H1 (cell line): ENCODE measurements around the gene MIS18BP1. TPM values are rescaled to one million over a fixed set of nuclear protein-coding genes. Genes with fewer than 3 reads are reported as not detected.

Source experiments
- CTCF ChIA-PET: fragments of 300-600 bp; sonication (Branson Sonifier 250); formaldehyde crosslinking; loops from one replicate; lab custom pipeline; 2021; ENCODE audit not compliant: partially characterized antibody; lab: Charles Lee
- POLR2A ChIA-PET: fragments of 300-600 bp; sonication (Branson Sonifier 250); formaldehyde crosslinking; loops from one replicate; lab custom pipeline; 2021; ENCODE audit warnings: inconsistent platforms; ENCODE audit not compliant: partially characterized antibody; lab: Charles Lee
- DNase-seq, 2 experiments: peaks; one replicate each; pipeline versions ENCODE4 v3.0.0 to v3.0.0-alpha.2; 2010 to 2022; ENCODE audit warnings: low spot score in 2 of 2, low read depth in 1 of 2, mixed read lengths in 1 of 2
- FAIRE-seq: peaks from 2 replicates; lab custom pipeline; 2011; peaks lifted over from hg19 to GRCh38; lab: Jason Lieb, UNC
- H2AFZ ChIP-seq: 2 replicates; pipeline ENCODE4 v1.8.1; 2012; ENCODE audit warnings: low read length, inconsistent platforms
- H2AK5ac ChIP-seq: 2 replicates; pipeline ENCODE4 v1.6.1; 2013; ENCODE audit warnings: low read depth, low read length
- H2BK120ac ChIP-seq: replicated peaks from 2 replicates; pipeline ENCODE3; 2013; ENCODE audit warnings: low read depth, low read length, inconsistent platforms
- H2BK12ac ChIP-seq: 2 replicates; pipeline ENCODE4 v1.6.1; 2013; ENCODE audit warnings: low read depth, low read length
- H2BK15ac ChIP-seq: 2 replicates; pipeline ENCODE4 v1.6.1; 2013; ENCODE audit warnings: low read length
- H2BK20ac ChIP-seq: 2 replicates; pipeline ENCODE4 v1.6.1; 2013; ENCODE audit warnings: low read length
- H2BK5ac ChIP-seq: 2 replicates; pipeline ENCODE4 v1.6.1; 2013; ENCODE audit warnings: low read depth, low read length
- H3K14ac ChIP-seq: 2 replicates; pipeline ENCODE4 v1.6.1; 2013; ENCODE audit warnings: inconsistent platforms; ENCODE audit not compliant: insufficient read length
- H3K18ac ChIP-seq: 2 replicates; pipeline ENCODE4 v1.6.1; 2013; ENCODE audit warnings: low read length; ENCODE audit errors: extremely low read depth
- H3K23ac ChIP-seq: 2 replicates; pipeline ENCODE4 v1.6.1; 2013; ENCODE audit warnings: inconsistent platforms; ENCODE audit not compliant: insufficient read length
- H3K23me2 ChIP-seq: 2 replicates; pipeline ENCODE4 v1.6.1; 2013; ENCODE audit warnings: low read depth, low read length
- H3K27ac ChIP-seq: 2 replicates; pipeline ENCODE4 v1.6.1; 2011; ENCODE audit warnings: low read depth, low read length, inconsistent platforms
- H3K27me3 ChIP-seq, 4 experiments: replicated peaks in 1 of 4; 1 replicate in 1 of 4; 2 replicates in 3 of 4; pipeline versions ENCODE4 v1.6.1 to v1.8.1; 2011 to 2013; ENCODE audit warnings: low read length in 3 of 4, mild to moderate bottlenecking in 3 of 4, inconsistent platforms in 2 of 4, mixed read lengths in 2 of 4, moderate library complexity in 1 of 4; ENCODE audit not compliant: control insufficient read depth in 3 of 4, insufficient read depth in 3 of 4; ENCODE audit errors: extremely low read depth in 1 of 4
- H3K36me3 ChIP-seq, 4 experiments: 2 replicates each; pipeline versions ENCODE4 v1.6.1 to v1.8.1; 2011 to 2013; ENCODE audit warnings: mild to moderate bottlenecking in 4 of 4, low read length in 3 of 4, moderate library complexity in 2 of 4, control low read depth in 1 of 4, inconsistent platforms in 1 of 4; ENCODE audit not compliant: insufficient read depth in 4 of 4, control insufficient read depth in 2 of 4
- H3K4ac ChIP-seq: replicated peaks from 2 replicates; pipeline ENCODE3; 2013; ENCODE audit warnings: low read length, low read depth, mixed read lengths, inconsistent platforms; ENCODE audit not compliant: insufficient read length
- H3K4me1 ChIP-seq, 4 experiments: replicated peaks in 1 of 4; 1 replicate in 1 of 4; 2 replicates in 3 of 4; pipeline versions ENCODE4 v1.6.1 to v1.8.1; 2011 to 2013; ENCODE audit warnings: low read length in 3 of 4, inconsistent platforms in 2 of 4, mixed read lengths in 1 of 4; ENCODE audit not compliant: insufficient read depth in 4 of 4, control insufficient read depth in 3 of 4
- H3K4me2 ChIP-seq, 2 experiments: 2 replicates each; pipeline versions ENCODE4 v1.6.1 to v1.8.1; 2011 to 2013; ENCODE audit warnings: low read depth in 2 of 2, low read length in 2 of 2, control low read depth in 1 of 2, inconsistent platforms in 1 of 2, mild to moderate bottlenecking in 1 of 2; ENCODE audit not compliant: insufficient read depth in 1 of 2
- H3K4me3 ChIP-seq, 4 experiments: fragments of 200-600, 300-600 bp in 1 of 4; sonication (generic), shearing (Covaris generic), sonication (Bioruptor Twin) in 1 of 4; 2 replicates each; pipeline versions ENCODE4 v1.5.1 to v1.8.1; 2011 to 2016; ENCODE audit warnings: low read length in 4 of 4, low read depth in 3 of 4, control low read depth in 2 of 4, inconsistent platforms in 2 of 4, mild to moderate bottlenecking in 2 of 4, mixed read lengths in 1 of 4, moderate library complexity in 1 of 4; ENCODE audit not compliant: insufficient read depth in 2 of 4; ENCODE audit errors: extremely low read depth in 1 of 4
- H3K56ac ChIP-seq: replicated peaks from 2 replicates; pipeline ENCODE3; 2013; ENCODE audit warnings: low read depth, mild to moderate bottlenecking, mixed read lengths, low read length, inconsistent platforms; ENCODE audit not compliant: insufficient read length
- H3K79me1 ChIP-seq: 2 replicates; pipeline ENCODE4 v1.6.1; 2013; ENCODE audit warnings: low read depth, low read length, control low read depth
- H3K79me2 ChIP-seq, 2 experiments: 2 replicates each; pipeline versions ENCODE4 v1.6.1 to v1.8.1; 2012 to 2013; ENCODE audit warnings: low read length in 2 of 2, mild to moderate bottlenecking in 2 of 2, inconsistent platforms in 1 of 2; ENCODE audit not compliant: insufficient read depth in 2 of 2, control insufficient read depth in 1 of 2
- H3K9ac ChIP-seq, 4 experiments: replicated peaks in 1 of 4; 1 replicate in 1 of 4; 2 replicates in 3 of 4; pipeline versions ENCODE4 v1.6.1 to v1.8.1; 2011 to 2013; ENCODE audit warnings: low read depth in 3 of 4, low read length in 3 of 4, control low read depth in 2 of 4, mild to moderate bottlenecking in 2 of 4, moderate library complexity in 2 of 4, inconsistent platforms in 1 of 4; ENCODE audit errors: extremely low read depth in 1 of 4
- H3K9me3 ChIP-seq, 2 experiments: 2 replicates each; pipeline versions ENCODE4 v1.6.1 to v1.8.1; 2012 to 2013; ENCODE audit warnings: mild to moderate bottlenecking in 2 of 2, moderate library complexity in 2 of 2, control low read depth in 1 of 2, inconsistent platforms in 1 of 2, low read depth in 1 of 2, low read length in 1 of 2, mixed read lengths in 1 of 2; ENCODE audit not compliant: insufficient read depth in 2 of 2
- H4K20me1 ChIP-seq, 2 experiments: replicated peaks in 1 of 2; 2 replicates each; pipeline versions ENCODE3 to v1.8.1; 2011 to 2013; ENCODE audit warnings: inconsistent platforms in 2 of 2, low read length in 2 of 2, mild to moderate bottlenecking in 1 of 2; ENCODE audit not compliant: insufficient read depth in 2 of 2, control insufficient read depth in 1 of 2
- H4K5ac ChIP-seq: 2 replicates; pipeline ENCODE4 v1.6.1; 2013; ENCODE audit warnings: low read length, low read depth, mixed read lengths, inconsistent platforms; ENCODE audit not compliant: insufficient read length
- H4K8ac ChIP-seq: 2 replicates; pipeline ENCODE4 v1.8.0; 2013; ENCODE audit warnings: mild to moderate bottlenecking, moderate library complexity, low read length, inconsistent platforms; ENCODE audit not compliant: insufficient read depth; ENCODE audit errors: extremely low read depth
- H4K91ac ChIP-seq: replicated peaks from 2 replicates; pipeline ENCODE3; 2013; ENCODE audit warnings: low read length, mixed read lengths, inconsistent platforms; ENCODE audit not compliant: insufficient read length
- CTCF ChIP-seq, 3 experiments: IDR thresholded peaks; 1 replicate in 2 of 3; 2 replicates in 1 of 3; pipeline versions ENCODE4 v1.5.1 to v1.6.1; 2011; ENCODE audit warnings: low read length in 3 of 3, mild to moderate bottlenecking in 3 of 3, inconsistent platforms in 2 of 3, low read depth in 1 of 3, moderate library complexity in 1 of 3; ENCODE audit not compliant: insufficient read depth in 1 of 3; ENCODE audit errors: control extremely low read depth in 1 of 3
- E2F6 ChIP-seq: IDR thresholded peaks from 2 replicates; pipeline ENCODE4 v1.6.1; 2012; ENCODE audit warnings: inconsistent platforms
- EGR1 ChIP-seq: IDR thresholded peaks from 2 replicates; pipeline ENCODE4 v1.6.1; 2011; ENCODE audit warnings: low read depth, low read length, borderline replicate concordance
- GTF2F1 ChIP-seq: IDR thresholded peaks from 2 replicates; pipeline ENCODE4 v1.6.1; 2012; ENCODE audit warnings: low read depth, low read length, improper control_type of control experiment, borderline replicate concordance
- PHF8 ChIP-seq: fragments of 200-600 bp; sonication (generic); conservative IDR thresholded peaks from 2 replicates; pipeline ENCODE4 v1.7.1; 2012; ENCODE audit warnings: low read depth, mild to moderate bottlenecking, inconsistent platforms, low read length, moderate library complexity
- RAD21 ChIP-seq, 2 experiments: IDR thresholded peaks in 1 of 2; conservative IDR thresholded peaks in 1 of 2; 2 replicates each; pipeline ENCODE4 v1.6.1; 2011; ENCODE audit warnings: low read depth in 2 of 2, low read length in 2 of 2, improper control_type of control experiment in 1 of 2, inconsistent platforms in 1 of 2, mild to moderate bottlenecking in 1 of 2, moderate library complexity in 1 of 2
- RXRA ChIP-seq: IDR thresholded peaks from 2 replicates; pipeline ENCODE4 v1.6.1; 2011; ENCODE audit warnings: low read depth, mild to moderate bottlenecking, low read length, moderate library complexity; ENCODE audit not compliant: insufficient read depth
- SIRT6 ChIP-seq: IDR thresholded peaks from one replicate; pipeline ENCODE4 v1.7.1; 2012; ENCODE audit warnings: low read length, inconsistent platforms
- SIX5 ChIP-seq: IDR thresholded peaks from 2 replicates; pipeline ENCODE4 v1.6.1; 2011; ENCODE audit warnings: mild to moderate bottlenecking, low read depth, low read length
- ZNF274 ChIP-seq: IDR thresholded peaks from 2 replicates; pipeline ENCODE4 v1.7.0; 2012; ENCODE audit warnings: low read length, borderline replicate concordance; ENCODE audit errors: extremely low read depth
- WGBS, 2 experiments: shearing (Covaris generic) in 1 of 2; methylation state at CpG; one replicate each; pipeline versions ENCODE4 v1.1.6 to v1.1.7; 2013 to 2015; ENCODE audit warnings: low lambda C conversion rate in 2 of 2, mixed read lengths in 2 of 2, inconsistent platforms in 1 of 2, low coverage in 1 of 2, missing lambda C conversion rate in 1 of 2; ENCODE audit not compliant: insufficient replicate concordance in 2 of 2, insufficient coverage in 1 of 2, insufficient read length in 1 of 2; ENCODE audit errors: extremely low coverage in 1 of 2, missing lambda C conversion rate in 1 of 2; 5-methylcytosine and 5-hydroxymethylcytosine counted together
- polyA plus RNA-seq, 7 experiments: library from polyadenylated mRNA; depleted of rRNA in 3 of 7; stranded (reverse) in 5 of 7; unstranded in 2 of 7; fragments of >200 nt in 5 of 7; fragments of 200-250 nt in 2 of 7; gene quantifications; 1 replicate in 5 of 7; 2 replicates in 1 of 7; 4 replicates in 1 of 7; pipeline versions ENCODE4 v1.2.1 to v1.2.3, GENCODE V29; 2011 to 2013; ENCODE audit warnings: missing spikeins in 2 of 7, mixed read lengths in 2 of 7
- total RNA-seq: library from RNA; stranded (reverse); fragmentation: NEBNext Ultra II Directional; extraction: Animal tissue kit (Norgen Biotek cat#: 25700); gene quantifications from 2 replicates; pipeline ENCODE4 v1.2.1, GENCODE V29; 2021

The MIS18BP1 gene
- total and polyA plus RNA-seq, 2 of the 8 experiments (the other 6 are each of a cell fraction or from before 2014, with no cell fraction given): 12.8 to 80.5 TPM

- no peak overlapping the region for H3K4me2 ChIP-seq
- H4K91ac ChIP-seq: no peak overlapping the region
- H4K5ac ChIP-seq: no peak overlapping the region
- no peak overlapping the region for H3K14ac ChIP-seq
- H4K20me1 ChIP-seq: no peaks in the 10 kb centered on the region
- H4K8ac ChIP-seq: no peak overlapping the region
- no peak overlapping the region for H2BK15ac ChIP-seq
- H3K79me1 ChIP-seq: no peaks in the 10 kb centered on the region; the same call in 1 of the 2 replicates
- no peak overlapping the region for H3K4me3 ChIP-seq
- no peak overlapping the region for H2AK5ac ChIP-seq
- H3K23ac ChIP-seq: no peak overlapping the region
- H3K36me3 ChIP-seq: peaks cover 0 to 27% (median 2%) of the 10 kb centered on the region in 4 experiments; a peak in 2 of 8 replicates
- 85% methylated on average over 1 of the region's 1 CpG; no CpG with 5 or more reads in 1 of the 2 experiments for WGBS, 2 experiments
- no peaks in the 10 kb centered on the region for H3K23me2 ChIP-seq
- H3K4me1 ChIP-seq: no peaks in the 10 kb centered on the region
- no peak overlapping the region for H3K56ac ChIP-seq
- H3K27ac ChIP-seq: no peak overlapping the region
- H2BK20ac ChIP-seq: no peak overlapping the region
- no peak overlapping the region for H2BK120ac ChIP-seq
- DNase-seq (no peak), FAIRE-seq (no peak)
- no peaks in the 10 kb centered on the region for H3K79me2 ChIP-seq
- no peak overlapping the region for H2BK12ac ChIP-seq
- H3K18ac ChIP-seq: no peak overlapping the region
- no peaks in the 10 kb centered on the region for H3K27me3 ChIP-seq
- no peak overlapping the region for H2AFZ ChIP-seq
- no peak overlapping the region for H3K9ac ChIP-seq
- ChIA-PET CTCF (interaction anchor here (1.3 to 1.9 kb wide), 2 partner anchors 85 to 286 kb away, joined by 5 read pairs; no protein-coding TSS in a partner anchor), POLR2A (interaction anchor here (1.9 kb wide), 1 partner anchor 13 kb away, joined by 5 read pairs; no protein-coding TSS in a partner anchor)
- no peaks in the 10 kb centered on the region for H3K9me3 ChIP-seq
- H2BK5ac ChIP-seq: no peak overlapping the region
- H3K4ac ChIP-seq: no peak overlapping the region
- TF ChIP-seq GTF2F1: no peak
- TF ChIP-seq E2F6: no peak
- no peak for TF ChIP-seq PHF8
- TF ChIP-seq SIX5: no peak
- no peak for TF ChIP-seq CTCF (IDR thresholded peaks at IDR 0.05; ENCODE audit: control extremely low read depth in 1 of 3, insufficient read depth in 1 of 3, low read depth in 1 of 3, low read length in 3 of 3)
- no peak for TF ChIP-seq SIRT6
- TF ChIP-seq ZNF274: no peak
- no peak for TF ChIP-seq RXRA
- TF ChIP-seq RAD21 (IDR thresholded peaks at IDR 0.05 in 1 of 2, conservative IDR thresholded peaks at IDR 0.05 in 1 of 2; ENCODE audit: low read depth in 2 of 2, low read length in 2 of 2): no peak
- no peak for TF ChIP-seq EGR1
Measured at GRCh38 chr14:45199230-45199629, 53.8 kb downstream of the MIS18BP1 start.
